Panc1 (cell line): ENCODE measurements around the gene RNF213. TPM values are rescaled to one million over a fixed set of nuclear protein-coding genes. Genes with fewer than 3 reads are reported as not detected.

Experiments
- ATAC-seq: fragments of 200-7000 bp; cut with Tn5 transposase; 2 replicates; pipeline ENCODE4 v1.9.1; 2020; ENCODE audit warnings: mild to moderate bottlenecking, moderate library complexity
- BruUV-seq: library from RNA; stranded (reverse); fragments of 400-500 nt; replicated peaks from 2 replicates; lab custom pipeline; 2021; lab: Mats Ljungman, UMichigan
- CTCF ChIA-PET: fragments of 300-600 bp; sonication (Branson Sonifier 250); formaldehyde crosslinking; loops from one replicate; lab custom pipeline; 2022; ENCODE audit warnings: antibody characterized with exemption; lab: Charles Lee
- POLR2A ChIA-PET: fragments of 300-600 bp; sonication (Branson Sonifier 250); formaldehyde crosslinking; loops from one replicate; lab custom pipeline; 2022; ENCODE audit warnings: antibody characterized with exemption; lab: Charles Lee
- DNase-seq: peaks from one replicate; pipeline ENCODE4 v3.0.0-alpha.2; 2010; ENCODE audit warnings: low read depth, low spot score
- H3K27ac ChIP-seq: 2 replicates; pipeline ENCODE4 v1.5.1; 2011; ENCODE audit warnings: mild to moderate bottlenecking, low read length, inconsistent platforms
- H3K27me3 ChIP-seq: fragments of 200-500 bp; sonication (Bioruptor generic); 2 replicates; pipeline ENCODE4 v1.6.0; 2014; ENCODE audit warnings: low read length, inconsistent platforms; ENCODE audit not compliant: control insufficient read depth, insufficient read depth
- H3K36me3 ChIP-seq: fragments of 200-500 bp; sonication (Bioruptor generic); 2 replicates; pipeline ENCODE4 v1.5.1; 2014; ENCODE audit warnings: inconsistent platforms, mild to moderate bottlenecking, low read length, moderate library complexity; ENCODE audit not compliant: control insufficient read depth, insufficient read depth
- H3K4me1 ChIP-seq: 2 replicates; pipeline ENCODE4 v1.5.1; 2011; ENCODE audit warnings: inconsistent platforms, mild to moderate bottlenecking, low read length, moderate library complexity; ENCODE audit not compliant: control insufficient read depth, insufficient read depth
- H3K4me3 ChIP-seq, 2 experiments: 2 replicates each; pipeline ENCODE4 v1.5.1; 2011 to 2012; ENCODE audit warnings: low read depth in 2 of 2, low read length in 2 of 2, mild to moderate bottlenecking in 2 of 2, inconsistent platforms in 1 of 2, moderate library complexity in 1 of 2
- H3K9me3 ChIP-seq: fragments of 200-500 bp; sonication (Bioruptor generic); 2 replicates; pipeline ENCODE4 v1.5.1; 2014; ENCODE audit warnings: low read depth, mild to moderate bottlenecking, inconsistent platforms, low read length, moderate library complexity; ENCODE audit not compliant: control insufficient read depth, insufficient read depth
- CTCF ChIP-seq: fragments of 450-650 bp; IDR thresholded peaks from 2 replicates; pipeline ENCODE4 v1.5.1; 2017; ENCODE audit warnings: mild to moderate bottlenecking
- POLR2AphosphoS5 ChIP-seq: IDR thresholded peaks from 2 replicates; pipeline ENCODE4 v1.6.1; 2012; ENCODE audit warnings: mild to moderate bottlenecking, low read depth, low read length, moderate library complexity
- REST ChIP-seq, 2 experiments: IDR thresholded peaks; 2 replicates each; pipeline ENCODE4 v1.6.1; 2011 to 2012; ENCODE audit warnings: low read depth in 2 of 2, control low read depth in 1 of 2, low read length in 1 of 2, mild to moderate bottlenecking in 1 of 2, moderate library complexity in 1 of 2; ENCODE audit not compliant: insufficient read depth in 1 of 2
- SIN3A ChIP-seq: IDR thresholded peaks from 2 replicates; pipeline ENCODE4 v1.6.1; 2012; ENCODE audit warnings: low read depth, mild to moderate bottlenecking, low read length, moderate library complexity, borderline replicate concordance; ENCODE audit not compliant: insufficient read depth
- TCF7L2 ChIP-seq: IDR thresholded peaks from 2 replicates; pipeline ENCODE4 v1.6.1; 2011; ENCODE audit warnings: mild to moderate bottlenecking, low read depth, low read length, inconsistent platforms
- in situ Hi-C: cut with HindIII; loops from 2 replicates; pipeline ENCODE4 v1.10.0; 2016; ENCODE audit warnings: low sequenced_read_pairs, low pct_unique_long_range_greater_than_20kb
- intact Hi-C: fragments of 100-400 bp; cut with micrococcal nuclease; formaldehyde crosslinking; loops from one replicate; pipeline ENCODE4 v1.10.0; 2022; ENCODE audit not compliant: unreplicated experiment
- total RNA-seq: library from RNA; stranded (reverse); gene quantifications from one replicate; pipeline ENCODE4 v1.2.1, GENCODE V29; 2021; ENCODE audit not compliant: unreplicated experiment

Gene RNF213
- total RNA-seq, 1 experiment from 2014 or later, result 230 TPM

- TF ChIP-seq TCF7L2, result no peak
- TF ChIP-seq POLR2AphosphoS5, result no peak; the same call in 1 of the 2 replicates
- no peak for TF ChIP-seq REST (IDR thresholded peaks at IDR 0.05; ENCODE audit: insufficient read depth in 1 of 2, low read depth in 2 of 2, low read length in 1 of 2)
- no peak for TF ChIP-seq CTCF
- CTCF ChIA-PET, result no interaction called here
- Histone ChIP-seq H3K36me3 (no peaks in the 10 kb centered on the region), H3K4me3 (no peak overlapping the region), H3K27ac (peak overlapping the region; percentile 49; the same call in 1 of the 2 replicates), H3K9me3 (no peaks in the 10 kb centered on the region), H3K27me3 (no peaks in the 10 kb centered on the region), H3K4me1 (no peaks in the 10 kb centered on the region; the same call in 1 of the 2 replicates)
- no TSS peak for BruUV-seq
- ATAC-seq (peak; percentile 88), DNase-seq (no peak)
- POLR2A ChIA-PET, result interaction anchor here (0.6 to 1.0 kb wide), 3 partner anchors 9 to 296 kb away, joined by 3 to 4 read pairs (median 3); no protein-coding TSS in a partner anchor
- intact Hi-C loops, result no loop called here
- in situ Hi-C loops, result no loop called here
Measured at GRCh38 chr17:80270836-80271235, 10.2 kb downstream of the RNF213 start.

- Histone ChIP-seq H3K9me3 (no peaks in the 10 kb centered on the region), H3K27me3 (no peaks in the 10 kb centered on the region), H3K4me3 (no peak overlapping the region), H3K27ac (0 out of 2 replicates have a peak overlapping the region, but pooled peaks have one; percentile 5), H3K36me3 (peaks cover 2% of the 10 kb centered on the region; the same call in 1 of the 2 replicates), H3K4me1 (peaks cover 12% of the 10 kb centered on the region)
- CTCF ChIA-PET, result no interaction called here
- ATAC-seq, result no peak
- BruUV-seq, result no TSS peak
- TF ChIP-seq CTCF (no peak), REST (IDR thresholded peaks at IDR 0.05; ENCODE audit: insufficient read depth in 1 of 2, low read depth in 2 of 2, low read length in 1 of 2) (no peak), TCF7L2 (no peak), SIN3A (no peak), POLR2AphosphoS5 (no peak)
- no peak for DNase-seq
- POLR2A ChIA-PET, result interaction anchor here (0.5 kb wide), 1 partner anchor 245 kb away, joined by 3 read pairs; no protein-coding TSS in a partner anchor
- intact Hi-C loops (no loop called here), in situ Hi-C loops (no loop called here)
Measured at GRCh38 chr17:80272366-80272765, 11.7 kb downstream of the RNF213 start.
